IMR-90 (cell line): Measurements from ENCODE around the gene TTC19. TPM values are rescaled to one million over a fixed set of nuclear protein-coding genes. Genes with fewer than 3 reads are reported as not detected.

Experiments
- ATAC-seq: fragments of 200-7000 bp; cut with Tn5 transposase; 2 replicates; pipeline ENCODE4 v1.9.1; 2020; ENCODE audit warnings: low read depth, mild to moderate bottlenecking, moderate library complexity
- BruUV-seq: library from RNA; stranded (reverse); fragments of 400-500 nt; replicated peaks from 2 replicates; lab custom pipeline; 2021; lab: Mats Ljungman, UMichigan
- CTCF ChIA-PET: fragments of 300-600 bp; formaldehyde crosslinking; extraction: SDS; loops from one replicate; lab custom pipeline; 2021; ENCODE audit warnings: antibody characterized with exemption; lab: Yijun Ruan, JAX
- POLR2A ChIA-PET: fragments of 300-600 bp; sonication (Branson Sonifier 250); formaldehyde crosslinking; loops from one replicate; lab custom pipeline; 2022; ENCODE audit warnings: antibody characterized with exemption; ENCODE audit not compliant: unreplicated experiment; lab: Charles Lee
- DNase-seq: peaks from one replicate; pipeline ENCODE4 v3.0.0; 2013
- H2AFZ ChIP-seq: replicated peaks from 2 replicates; pipeline ENCODE3; 2013; ENCODE audit warnings: low read length, mild to moderate bottlenecking; ENCODE audit not compliant: poor library complexity
- H2AK5ac ChIP-seq: 2 replicates; pipeline ENCODE4 v1.6.1; 2013; ENCODE audit warnings: low read depth, low read length, inconsistent platforms
- H2AK9ac ChIP-seq: replicated peaks from 2 replicates; pipeline ENCODE3; 2013; ENCODE audit warnings: mild to moderate bottlenecking, low read depth, low read length, moderate library complexity; ENCODE audit not compliant: poor library complexity
- H2BK120ac ChIP-seq: 2 replicates; pipeline ENCODE4 v1.6.1; 2013; ENCODE audit warnings: low read depth, low read length, inconsistent platforms
- H2BK15ac ChIP-seq: 3 replicates; pipeline ENCODE4 v1.6.1; 2013; ENCODE audit warnings: low read depth, low read length, inconsistent platforms
- H2BK20ac ChIP-seq: 2 replicates; pipeline ENCODE4 v1.6.1; 2013; ENCODE audit warnings: low read depth, mild to moderate bottlenecking, inconsistent platforms, low read length, moderate library complexity
- H2BK5ac ChIP-seq: 2 replicates; pipeline ENCODE4 v1.6.1; 2013; ENCODE audit warnings: mild to moderate bottlenecking, low read depth, low read length, inconsistent platforms; ENCODE audit not compliant: poor library complexity, severe bottlenecking
- H3K14ac ChIP-seq: replicated peaks from 2 replicates; pipeline ENCODE4 v1.6.1; 2013; ENCODE audit warnings: low read depth, low read length, inconsistent platforms
- H3K18ac ChIP-seq: 2 replicates; pipeline ENCODE4 v1.6.1; 2013; ENCODE audit warnings: low read depth, low read length, control low read depth
- H3K23ac ChIP-seq: 2 replicates; pipeline ENCODE4 v1.6.1; 2013; ENCODE audit warnings: low read depth, low read length, inconsistent platforms
- H3K27ac ChIP-seq: 2 replicates; pipeline ENCODE4 v1.5.1; 2013; ENCODE audit warnings: mild to moderate bottlenecking, control low read depth, low read length; ENCODE audit not compliant: insufficient read depth
- H3K27me3 ChIP-seq: 2 replicates; pipeline ENCODE4 v1.6.1; 2013; ENCODE audit warnings: low read length; ENCODE audit not compliant: control insufficient read depth, insufficient read depth
- H3K36me3 ChIP-seq: 2 replicates; pipeline ENCODE4 v1.6.1; 2013; ENCODE audit warnings: low read length, mixed read lengths; ENCODE audit not compliant: control insufficient read depth, insufficient read depth
- H3K4ac ChIP-seq: 2 replicates; pipeline ENCODE4 v1.6.1; 2013; ENCODE audit warnings: low read depth, low read length, inconsistent platforms
- H3K4me1 ChIP-seq: 2 replicates; pipeline ENCODE4 v1.6.1; 2013; ENCODE audit warnings: low read length, mixed read lengths; ENCODE audit not compliant: control insufficient read depth, insufficient read depth
- H3K4me2 ChIP-seq: 2 replicates; pipeline ENCODE4 v1.6.1; 2013; ENCODE audit warnings: low read depth, mild to moderate bottlenecking, control low read depth, low read length, moderate library complexity
- H3K4me3 ChIP-seq: 2 replicates; pipeline ENCODE4 v1.5.1; 2013; ENCODE audit warnings: low read depth, mild to moderate bottlenecking, control low read depth, low read length, moderate library complexity; ENCODE audit not compliant: insufficient read depth
- H3K56ac ChIP-seq: 2 replicates; pipeline ENCODE4 v1.6.1; 2013; ENCODE audit warnings: low read length, inconsistent platforms; ENCODE audit not compliant: insufficient read depth; ENCODE audit errors: extremely low read depth
- H3K79me1 ChIP-seq, 2 experiments: 2 replicates each; pipeline ENCODE4 v1.6.1; 2013; ENCODE audit warnings: low read length in 2 of 2, inconsistent platforms in 1 of 2, low read depth in 1 of 2
- H3K9ac ChIP-seq: 2 replicates; pipeline ENCODE4 v1.6.1; 2013; ENCODE audit warnings: low read depth, low read length, control low read depth
- H3K9me1 ChIP-seq: 2 replicates; pipeline ENCODE4 v1.6.1; 2013; ENCODE audit warnings: low read length, inconsistent platforms; ENCODE audit not compliant: insufficient read depth
- H3K9me3 ChIP-seq: 2 replicates; pipeline ENCODE4 v1.6.1; 2013; ENCODE audit warnings: low read length; ENCODE audit not compliant: control insufficient read depth, insufficient read depth
- H4K20me1 ChIP-seq: 2 replicates; pipeline ENCODE4 v1.6.1; 2013; ENCODE audit warnings: low read length, inconsistent platforms; ENCODE audit not compliant: insufficient read depth
- H4K5ac ChIP-seq: 2 replicates; pipeline ENCODE4 v1.6.1; 2013; ENCODE audit warnings: mild to moderate bottlenecking, low read depth, low read length, control low read depth
- H4K8ac ChIP-seq, 2 experiments: 2 replicates each; pipeline ENCODE4 v1.6.1; 2013; ENCODE audit warnings: low read depth in 2 of 2, low read length in 2 of 2, control low read depth in 1 of 2, inconsistent platforms in 1 of 2
- H4K91ac ChIP-seq: 2 replicates; pipeline ENCODE4 v1.6.1; 2013; ENCODE audit warnings: low read depth, low read length, inconsistent platforms; ENCODE audit not compliant: insufficient read depth
- CTCF ChIP-seq: conservative IDR thresholded peaks from 2 replicates; pipeline ENCODE4 v1.5.1; 2012; ENCODE audit warnings: mild to moderate bottlenecking, low read depth, low read length, improper control_type of control experiment
- RAD21 ChIP-seq: IDR thresholded peaks from 2 replicates; pipeline ENCODE4 v1.6.1; 2012; ENCODE audit warnings: low read length, improper control_type of control experiment
- USF2 ChIP-seq: fragments of 150-350 bp; IDR thresholded peaks from 2 replicates; pipeline ENCODE4 v1.6.1; 2017; ENCODE audit warnings: mild to moderate bottlenecking, antibody characterized with exemption, low read length, low read depth
- WGBS, 2 experiments: methylation state at CpG; one replicate each; pipeline versions ENCODE4 v1.1.5 to v1.1.7; 2013; ENCODE audit warnings: missing lambda C conversion rate in 2 of 2; ENCODE audit not compliant: insufficient read length in 1 of 2; ENCODE audit errors: extremely low coverage in 2 of 2; 5-methylcytosine and 5-hydroxymethylcytosine counted together
- dilution Hi-C: fragments of 300-500 bp; cut with HindIII; formaldehyde crosslinking; loops from one replicate; pipeline ENCODE4 v1.14.3; 2018; ENCODE audit warnings: low sequenced_read_pairs; ENCODE audit not compliant: unreplicated experiment
- in situ Hi-C: fragments of 300-500 bp; cut with MboI; formaldehyde crosslinking; loops from 3 replicates; pipeline ENCODE4 v1.14.3; 2019; ENCODE audit warnings: low sequenced_read_pairs, inconsistent platforms, mixed read lengths
- intact Hi-C: fragments of 100-400 bp; cut with micrococcal nuclease; formaldehyde crosslinking; loops from 2 replicates; pipeline ENCODE4 v1.10.0; 2022
- polyA plus RNA-seq, 3 experiments: library from polyadenylated mRNA; depleted of rRNA; stranded (reverse); fragments of >200 nt; gene quantifications; 2 replicates each; pipeline ENCODE4 v1.2.3, GENCODE V29; 2012; ENCODE audit warnings: low replicate concordance in 1 of 3
- total RNA-seq: library from RNA; depleted of rRNA; stranded (reverse); fragments of >200 nt; gene quantifications from 2 replicates; pipeline ENCODE4 v1.2.3, GENCODE V29; 2012

TTC19 gene
- total and polyA plus RNA-seq, 2 of the 4 experiments (the other 2 are of a cell fraction), result 8.3 to 12.9 TPM

- H3K36me3 ChIP-seq, result peaks cover 9% of the 10 kb centered on the region
- ATAC-seq, result peak; percentile 83
Observed at GRCh38 chr17:16013943-16014407, 14.4 kb downstream of the TTC19 start.

More at GRCh38 chr17:16013943-16014407, 14.4 kb downstream of the TTC19 start:
- Histone ChIP-seq H3K9me1 (peaks cover 4% of the 10 kb centered on the region; the same call in 1 of the 2 replicates), H3K4me2 (peak overlapping the region; percentile 78; the same call in 1 of the 2 replicates), H2BK120ac (no peak overlapping the region), H2AFZ (no peak overlapping the region), H3K4ac (no peak overlapping the region), H2BK15ac (no peak overlapping the region), H3K18ac (no peak overlapping the region), H3K14ac (no peak overlapping the region), H4K8ac (no peak overlapping the region), H3K79me1 (peaks cover under 1 to 37% of the 10 kb centered on the region in 2 experiments; a peak in 3 of 4 replicates), H3K23ac (no peak overlapping the region), H3K56ac (no peak overlapping the region), H2BK5ac (peak overlapping the region; percentile 67), H3K9ac (no peak overlapping the region), H4K20me1 (no peaks in the 10 kb centered on the region; the same call in none of the 2 replicates), H3K27ac (no peak overlapping the region), H3K4me3 (no peak overlapping the region), H2BK20ac (no peak overlapping the region), H2AK9ac (no peak overlapping the region), H3K27me3 (no peaks in the 10 kb centered on the region), H3K9me3 (no peaks in the 10 kb centered on the region), H4K5ac (peak overlapping the region; percentile 50; the same call in 1 of the 2 replicates), H2AK5ac (no peak overlapping the region), H4K91ac (no peak overlapping the region), H3K4me1 (peaks cover 5% of the 10 kb centered on the region)
- peak; percentile 91 for DNase-seq
- no CpG with 5 or more reads among the region's 3 CpGs for WGBS, 2 experiments
- intact Hi-C loops, result no loop called here
- in situ Hi-C loops, result no loop called here
- ChIA-PET POLR2A (no interaction called here), CTCF (interaction anchor here (0.6 to 1.0 kb wide), 5 partner anchors 9 to 190 kb away, joined by 3 to 4 read pairs (median 3); no protein-coding TSS in a partner anchor)
- no TSS peak for BruUV-seq
- TF ChIP-seq USF2, result no peak
- peak; percentile 67 for TF ChIP-seq CTCF
- peak; percentile 41 for TF ChIP-seq RAD21
- dilution Hi-C loops, result no loop called here
